Epithelial cell of esophagus (primary cell): ENCODE results near the gene OGFOD2.

Experiments
- DNase-seq: peaks from one replicate; pipeline ENCODE4 v3.0.0; 2010; ENCODE audit warnings: low read depth
- H3K4me3 ChIP-seq: 2 replicates; pipeline ENCODE4 v1.5.1; 2011; ENCODE audit warnings: mild to moderate bottlenecking, low read length, control low read depth
- TF ChIP-seq, protein P1 (sequence below): IDR thresholded peaks from 2 replicates; pipeline ENCODE4 v1.5.1; 2011; ENCODE audit warnings: low read depth, mild to moderate bottlenecking, low read length, control low read depth, inconsistent platforms; ENCODE audit not compliant: insufficient read depth; ENCODE audit errors: missing control alignments

OGFOD2 gene

DNA sequence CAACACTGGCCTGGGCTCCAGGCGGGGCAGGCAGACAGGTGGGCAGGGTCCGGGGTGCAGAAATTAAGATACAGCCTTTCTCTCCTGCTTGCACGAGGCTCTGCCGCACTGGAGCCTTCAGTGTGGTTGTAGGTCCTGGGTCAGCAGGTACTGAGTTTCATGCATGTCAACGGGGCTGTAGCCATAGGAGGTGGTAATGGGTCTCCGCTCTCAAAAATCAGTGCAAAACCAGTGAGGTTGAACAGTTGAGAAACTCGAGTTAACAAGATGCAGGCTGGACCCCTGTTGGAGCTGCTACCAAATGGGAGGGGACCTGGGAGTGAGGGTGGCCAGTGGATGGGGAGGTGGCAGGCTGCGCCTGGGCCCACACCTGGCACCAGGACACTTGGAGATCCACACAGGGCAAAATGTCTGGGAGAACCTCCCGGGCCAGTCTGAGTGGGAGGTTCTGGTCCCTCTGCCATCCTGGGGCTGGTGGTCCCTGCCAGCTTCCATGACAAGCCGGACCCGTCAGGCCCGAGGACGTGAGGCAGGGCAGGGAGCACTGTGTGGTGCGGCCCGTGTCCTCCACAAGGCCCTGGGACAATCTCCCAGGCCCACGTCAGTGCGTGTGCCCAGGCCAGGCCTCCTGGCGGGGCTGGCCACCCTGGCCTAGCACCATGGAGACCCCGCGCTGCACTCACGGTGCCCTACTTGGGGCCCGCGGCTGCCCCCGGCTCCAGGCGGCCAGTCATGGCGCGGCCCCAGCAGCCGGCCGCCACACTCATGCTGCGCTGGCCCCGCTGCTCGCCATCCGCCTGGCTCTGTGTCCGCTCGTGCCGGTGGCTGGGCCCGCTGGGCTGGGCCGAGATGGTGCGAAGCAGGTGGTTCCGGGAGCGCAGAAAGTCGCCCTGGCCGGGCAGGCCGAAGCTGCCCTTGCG lies 10.6 kb downstream of the OGFOD2 start:
- H3K4me3 ChIP-seq = no peak overlapping the region
- TF ChIP-seq, protein P1, sequence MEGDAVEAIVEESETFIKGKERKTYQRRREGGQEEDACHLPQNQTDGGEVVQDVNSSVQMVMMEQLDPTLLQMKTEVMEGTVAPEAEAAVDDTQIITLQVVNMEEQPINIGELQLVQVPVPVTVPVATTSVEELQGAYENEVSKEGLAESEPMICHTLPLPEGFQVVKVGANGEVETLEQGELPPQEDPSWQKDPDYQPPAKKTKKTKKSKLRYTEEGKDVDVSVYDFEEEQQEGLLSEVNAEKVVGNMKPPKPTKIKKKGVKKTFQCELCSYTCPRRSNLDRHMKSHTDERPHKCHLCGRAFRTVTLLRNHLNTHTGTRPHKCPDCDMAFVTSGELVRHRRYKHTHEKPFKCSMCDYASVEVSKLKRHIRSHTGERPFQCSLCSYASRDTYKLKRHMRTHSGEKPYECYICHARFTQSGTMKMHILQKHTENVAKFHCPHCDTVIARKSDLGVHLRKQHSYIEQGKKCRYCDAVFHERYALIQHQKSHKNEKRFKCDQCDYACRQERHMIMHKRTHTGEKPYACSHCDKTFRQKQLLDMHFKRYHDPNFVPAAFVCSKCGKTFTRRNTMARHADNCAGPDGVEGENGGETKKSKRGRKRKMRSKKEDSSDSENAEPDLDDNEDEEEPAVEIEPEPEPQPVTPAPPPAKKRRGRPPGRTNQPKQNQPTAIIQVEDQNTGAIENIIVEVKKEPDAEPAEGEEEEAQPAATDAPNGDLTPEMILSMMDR = no peak
- DNase-seq = no peak

DNA sequence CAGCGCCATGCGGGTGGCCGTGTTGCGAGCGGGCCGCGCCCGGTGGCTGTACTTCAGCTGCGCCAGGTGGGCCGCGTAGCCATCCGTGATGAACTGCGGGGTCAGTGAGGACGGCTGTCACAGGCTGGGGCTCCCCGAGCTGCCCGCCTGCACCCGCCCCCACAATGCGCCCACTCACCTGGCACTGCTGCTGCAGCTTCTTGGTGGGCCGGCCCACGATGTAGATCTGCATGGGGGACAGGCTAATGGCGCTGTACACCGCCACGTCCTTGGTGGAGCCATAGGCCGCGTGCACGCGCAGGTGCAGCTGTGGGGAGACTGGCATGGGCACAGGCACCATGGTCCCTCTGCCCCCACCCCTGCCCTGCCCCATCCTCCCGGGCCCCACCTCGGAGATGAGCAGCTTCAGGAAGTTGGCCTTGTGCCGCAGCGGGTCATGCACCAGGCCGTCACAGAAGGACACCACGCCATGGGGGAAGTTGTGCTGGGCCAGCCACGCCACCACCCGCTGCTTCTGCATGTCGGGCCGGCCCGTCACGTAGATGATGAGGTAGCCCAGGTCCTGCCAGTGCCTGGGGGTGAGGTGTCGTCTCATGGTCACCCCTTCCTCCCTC lies 11.3 kb downstream of the OGFOD2 start:
- no peak overlapping the region for H3K4me3 ChIP-seq

DNA sequence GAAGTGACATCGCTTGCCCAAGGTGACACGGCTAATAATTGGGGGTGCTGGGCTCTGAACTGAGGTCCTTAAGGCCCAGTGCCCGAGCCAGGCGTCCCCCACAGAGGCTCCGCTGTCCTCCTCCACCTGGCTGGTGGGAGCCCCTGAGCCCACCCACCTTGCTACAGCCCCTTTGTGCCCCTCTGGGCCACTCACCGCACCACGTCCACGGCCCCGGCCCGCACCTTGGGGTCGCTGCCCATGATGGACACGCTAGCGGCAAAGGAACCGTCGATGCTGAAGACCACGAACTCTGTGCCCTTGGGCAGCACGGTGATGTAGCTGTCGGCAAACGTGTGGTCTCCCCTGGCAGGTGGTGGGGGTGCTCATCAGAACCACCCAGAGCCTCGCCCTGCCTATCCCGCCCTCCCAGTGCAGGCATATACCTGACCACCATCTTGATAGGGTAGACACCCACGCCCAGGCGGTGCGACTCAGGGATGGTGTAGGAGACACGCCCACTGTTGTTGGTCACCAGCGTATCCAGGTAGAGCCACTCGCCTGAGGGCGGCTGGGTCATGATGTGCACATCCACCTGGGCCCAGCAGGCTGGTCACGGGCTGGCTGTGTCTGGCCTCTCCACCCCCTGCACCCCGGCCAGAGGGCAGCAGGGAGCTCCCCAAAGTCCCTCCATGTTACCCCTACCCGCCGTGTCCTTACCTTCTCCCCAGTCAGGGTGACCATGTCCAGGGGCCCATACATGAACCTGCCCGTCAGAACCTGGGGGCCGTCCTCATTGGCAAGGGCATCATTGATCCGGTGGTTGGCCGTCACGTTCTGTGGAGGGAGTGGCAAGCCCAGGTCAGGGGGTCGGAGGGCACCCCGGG lies 12.3 kb downstream of the OGFOD2 start:
- H3K4me3 ChIP-seq = no peak overlapping the region
- DNase-seq = peak; percentile 37
- TF ChIP-seq, protein P1 = no peak

More for the DNA sequence above, 11.3 kb downstream of the OGFOD2 start:
- DNase-seq = no peak
- TF ChIP-seq, protein P1 = no peak

DNA sequence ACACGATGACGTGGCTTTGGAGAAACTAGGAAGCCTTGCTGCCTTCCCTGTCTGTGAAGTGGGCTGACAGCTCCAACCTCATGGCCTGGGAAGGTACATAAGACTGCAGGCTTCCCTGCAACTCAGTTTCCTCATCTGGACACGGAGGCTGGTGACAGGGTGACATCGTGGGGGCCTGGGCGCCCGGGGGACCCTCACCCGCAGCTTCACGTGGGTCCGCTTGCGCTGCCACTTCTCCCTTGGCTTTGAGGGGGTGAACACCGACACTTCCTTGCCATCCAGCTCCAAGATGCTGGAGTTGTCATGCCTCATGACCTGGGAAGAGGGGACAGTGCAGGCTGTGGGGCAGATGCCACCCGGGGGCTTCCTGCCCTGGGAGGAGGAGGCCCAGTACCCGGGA lies 13.0 kb downstream of the OGFOD2 start:
- no peak overlapping the region for H3K4me3 ChIP-seq
- no peak for DNase-seq
- TF ChIP-seq, protein P1 = no peak

DNA sequence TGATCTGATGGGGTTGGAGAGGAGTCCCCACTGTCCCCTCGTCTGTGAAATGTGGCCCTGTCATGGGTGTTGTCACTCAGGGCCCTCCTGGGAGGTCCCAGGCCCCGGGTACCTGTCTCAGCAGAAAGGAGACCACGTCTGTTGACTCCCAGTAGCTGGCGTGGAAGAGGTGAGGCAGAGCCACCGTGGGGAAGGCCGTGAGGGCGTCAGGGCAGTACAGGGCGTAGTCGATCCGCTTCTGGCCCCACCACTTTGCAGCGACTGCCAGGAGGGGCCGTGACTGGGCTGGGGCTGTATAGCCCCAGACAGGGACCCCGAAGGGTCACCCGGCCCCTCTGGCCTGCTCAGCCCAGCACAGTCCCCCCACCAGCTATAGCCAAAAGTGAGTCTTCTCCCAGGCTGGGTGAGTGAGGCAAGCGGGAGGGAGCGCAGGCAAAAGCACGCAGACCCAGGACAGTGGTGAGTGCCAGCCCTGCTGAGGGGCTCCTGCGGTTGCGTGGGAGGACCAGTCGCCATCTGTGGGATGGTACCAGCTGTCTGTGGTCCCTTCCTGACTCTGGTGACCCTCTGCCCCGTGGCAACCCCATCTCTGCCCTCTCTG lies 13.7 kb downstream of the OGFOD2 start:
- no peak overlapping the region for H3K4me3 ChIP-seq
- TF ChIP-seq, protein P1 = no peak
- no peak for DNase-seq

DNA sequence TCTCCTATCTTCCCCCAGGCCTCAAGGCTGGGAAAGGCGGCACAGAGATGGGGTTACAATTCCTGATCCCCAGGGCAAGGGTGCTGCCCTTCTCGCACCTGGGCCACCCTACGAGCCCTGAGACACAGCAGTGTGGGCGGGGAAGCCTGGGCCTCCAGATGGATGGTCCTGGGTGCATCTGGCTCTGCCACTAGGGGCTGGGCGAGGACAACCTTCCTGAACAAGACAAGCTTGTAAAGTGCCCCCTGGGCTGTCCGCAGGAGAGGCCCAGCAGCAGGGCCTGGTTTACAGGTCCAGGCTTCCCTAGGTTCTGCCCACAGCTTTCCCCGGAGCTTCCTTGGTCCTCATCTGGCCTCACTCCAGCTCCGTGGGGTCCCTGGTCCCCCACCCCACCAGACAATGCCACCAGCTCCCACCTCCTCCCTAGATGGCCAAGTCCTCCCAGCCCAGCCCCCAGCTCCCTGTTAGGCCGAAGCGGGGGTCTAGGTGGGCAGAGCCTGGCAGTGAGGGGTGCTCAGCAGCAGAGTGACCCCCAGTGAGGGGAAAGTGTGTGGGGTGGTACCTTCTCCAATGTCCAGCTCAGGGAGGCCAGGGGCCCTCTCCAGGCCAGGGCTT lies 14.3 kb downstream of the OGFOD2 start:
- no peak overlapping the region for H3K4me3 ChIP-seq
- DNase-seq = no peak
- TF ChIP-seq, protein P1 = no peak
